Endodermal cell (in vitro differentiated cells): ENCODE results near the gene HNRNPL. TPM values are rescaled to one million over a fixed set of nuclear protein-coding genes. Genes with fewer than 3 reads are reported as not detected.

Source experiments
- DNase-seq: peaks from one replicate; pipeline ENCODE4 v3.0.0-alpha.2; 2017
- H3K27ac ChIP-seq: 2 replicates; pipeline ENCODE4 v1.5.1; 2013; ENCODE audit warnings: mild to moderate bottlenecking, low read depth, low read length, moderate library complexity
- H3K27me3 ChIP-seq: 2 replicates; pipeline ENCODE4 v1.6.1; 2013; ENCODE audit warnings: mild to moderate bottlenecking, low read length, moderate library complexity; ENCODE audit not compliant: insufficient read depth, control insufficient read depth, poor library complexity, severe bottlenecking
- H3K36me3 ChIP-seq: 2 replicates; pipeline ENCODE4 v1.7.0; 2013; ENCODE audit warnings: mild to moderate bottlenecking, low read length, moderate library complexity; ENCODE audit not compliant: control insufficient read depth, insufficient read depth
- H3K4me1 ChIP-seq: one replicate; pipeline ENCODE4 v1.7.0; 2013; ENCODE audit warnings: low read length; ENCODE audit not compliant: control insufficient read depth, insufficient read depth
- H3K4me3 ChIP-seq: 2 replicates; pipeline ENCODE4 v1.5.1; 2013; ENCODE audit warnings: mild to moderate bottlenecking, low read length, moderate library complexity
- H3K9ac ChIP-seq: 2 replicates; pipeline ENCODE4 v1.6.1; 2013; ENCODE audit warnings: mild to moderate bottlenecking, low read length, moderate library complexity; ENCODE audit not compliant: poor library complexity, severe bottlenecking; ENCODE audit errors: extremely low read depth
- H3K9me3 ChIP-seq: 2 replicates; pipeline ENCODE4 v1.6.1; 2013; ENCODE audit warnings: mild to moderate bottlenecking, low read length, moderate library complexity; ENCODE audit not compliant: control insufficient read depth
- H3K27ac Mint-ChIP-seq: 2 replicates; pipeline ENCODE4 v1.8.0; 2020; ENCODE audit warnings: mixed read lengths
- H3K27me3 Mint-ChIP-seq: 2 replicates; pipeline ENCODE4 v1.8.0; 2021; ENCODE audit warnings: mild to moderate bottlenecking, mixed read lengths; ENCODE audit not compliant: insufficient read depth
- H3K36me3 Mint-ChIP-seq: 2 replicates; pipeline ENCODE4 v1.8.0; 2020; ENCODE audit warnings: low read depth, mixed read lengths
- H3K4me1 Mint-ChIP-seq: 2 replicates; pipeline ENCODE4 v1.8.0; 2020; ENCODE audit warnings: mixed read lengths
- H3K4me3 Mint-ChIP-seq: 2 replicates; pipeline ENCODE4 v1.8.0; 2020; ENCODE audit warnings: mild to moderate bottlenecking, moderate library complexity, mixed read lengths
- H3K9me3 Mint-ChIP-seq: 2 replicates; pipeline ENCODE4 v1.8.0; 2020; ENCODE audit warnings: mild to moderate bottlenecking, mixed read lengths
- CTCF ChIP-seq: fragments of 200-600 bp; sonication (generic); conservative IDR thresholded peaks from 2 replicates; pipeline ENCODE4 v1.5.0; 2021; ENCODE audit warnings: antibody characterized with exemption, mild to moderate bottlenecking
- WGBS, 2 experiments: methylation state at CpG; one replicate each; pipeline versions ENCODE4 v1.1.5 to v1.1.7; 2013; ENCODE audit warnings: missing lambda C conversion rate in 2 of 2, mixed read lengths in 1 of 2; ENCODE audit not compliant: insufficient coverage in 1 of 2, insufficient read length in 1 of 2; 5-methylcytosine and 5-hydroxymethylcytosine counted together
- total RNA-seq, 2 donors: library from RNA; stranded (reverse); fragmentation: NEBNext Ultra II Directional in 1 of 2; extraction: Animal tissue kit (Norgen Biotek cat#: 25700) in 1 of 2; gene quantifications; 2 replicates in 1 of 2; 3 replicates in 1 of 2; pipeline ENCODE4 v1.2.1, GENCODE V29; 2021

HNRNPL gene
- total RNA-seq, 2 donors from 2014 or later = 607 to 646 TPM

DNA sequence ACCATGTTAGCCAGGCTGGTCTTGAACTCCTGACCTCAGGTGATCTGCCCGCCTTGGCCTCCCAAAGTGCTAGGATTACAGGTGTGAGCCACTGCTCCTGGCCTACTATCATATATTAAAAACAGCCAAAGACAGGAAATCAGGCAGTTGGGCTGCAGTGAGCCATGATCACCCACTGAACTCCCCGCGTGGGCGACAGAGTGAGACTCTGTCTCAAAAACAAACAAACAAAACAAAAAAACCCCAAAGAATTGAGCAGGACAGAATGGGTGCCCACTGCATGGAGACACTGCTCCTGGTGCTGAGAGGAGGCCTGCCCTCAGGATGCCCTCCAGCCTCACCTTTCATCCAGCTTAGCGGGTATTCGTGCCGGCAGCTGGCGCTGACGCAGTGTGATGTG, 33.5 kb upstream of the HNRNPL start:
- H3K36me3 Mint-ChIP-seq = no peaks in the 10 kb centered on the region
- H3K27ac ChIP-seq = no peak overlapping the region
- no peak overlapping the region for H3K27ac Mint-ChIP-seq
- WGBS, 2 experiments = 92 to 97% methylated on average over 2 to 9 of the region's 9 CpGs
- no peaks in the 10 kb centered on the region for H3K9me3 ChIP-seq
- no peaks in the 10 kb centered on the region for H3K27me3 Mint-ChIP-seq
- no peaks in the 10 kb centered on the region for H3K4me1 Mint-ChIP-seq
- H3K4me1 ChIP-seq = no peaks in the 10 kb centered on the region
- no peak for DNase-seq
- H3K27me3 ChIP-seq = no peaks in the 10 kb centered on the region
- H3K4me3 ChIP-seq = no peak overlapping the region
- no peak for TF ChIP-seq CTCF
- no peak overlapping the region for H3K9ac ChIP-seq
- peaks cover 2% of the 10 kb centered on the region for H3K36me3 ChIP-seq
- no peak overlapping the region for H3K4me3 Mint-ChIP-seq
- no peaks in the 10 kb centered on the region for H3K9me3 Mint-ChIP-seq

DNA sequence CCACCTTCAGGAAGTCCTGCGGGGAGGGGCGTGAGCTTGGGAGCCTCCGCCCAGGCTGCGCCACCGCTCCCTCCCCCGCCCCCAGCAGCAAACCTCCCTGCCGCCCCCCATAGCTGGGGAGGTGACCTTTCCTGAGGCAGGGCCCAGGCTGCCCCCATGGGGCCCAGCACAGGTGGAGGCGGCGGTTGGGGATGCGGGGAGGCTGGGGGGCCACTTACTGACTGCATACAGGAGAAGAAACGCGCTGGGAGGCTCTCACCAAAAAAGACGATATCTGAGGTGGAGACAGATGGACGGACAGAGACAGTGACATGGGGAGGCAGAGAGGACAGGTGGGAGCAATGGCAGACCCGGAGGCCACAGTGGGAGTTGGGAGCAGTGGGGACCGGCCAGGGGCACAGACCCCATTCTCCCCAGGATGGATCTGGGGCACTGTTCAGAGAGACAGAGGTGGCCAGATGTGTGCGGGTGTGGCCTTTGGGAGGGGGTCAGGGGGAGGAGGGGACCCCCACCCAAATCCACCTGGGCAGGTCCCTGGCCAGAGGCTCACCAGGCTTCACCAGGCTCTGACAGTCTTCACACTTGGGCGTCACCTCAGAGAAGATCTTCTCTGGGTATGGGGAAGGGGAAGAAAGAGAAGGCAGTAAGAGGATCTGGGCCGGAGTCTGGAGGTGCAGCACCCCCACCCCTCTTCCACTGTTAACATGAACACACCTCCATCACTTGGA, 31.3 kb upstream of the HNRNPL start:
- Mint-ChIP-seq H3K27me3 (no peaks in the 10 kb centered on the region), H3K27ac (no peak overlapping the region), H3K4me3 (no peak overlapping the region), H3K9me3 (no peaks in the 10 kb centered on the region), H3K36me3 (no peaks in the 10 kb centered on the region), H3K4me1 (no peaks in the 10 kb centered on the region)
- Histone ChIP-seq H3K9ac (no peak overlapping the region), H3K4me3 (no peak overlapping the region), H3K36me3 (no peaks in the 10 kb centered on the region), H3K27ac (no peak overlapping the region), H3K27me3 (no peaks in the 10 kb centered on the region), H3K9me3 (no peaks in the 10 kb centered on the region), H3K4me1 (no peaks in the 10 kb centered on the region)
- DNase-seq = peak; percentile 35
- 88 to 92% methylated on average over 8 to 18 of the region's 19 CpGs for WGBS, 2 experiments
- no peak for TF ChIP-seq CTCF

- Histone ChIP-seq H3K36me3 (no peaks in the 10 kb centered on the region), H3K27me3 (no peaks in the 10 kb centered on the region), H3K4me3 (no peak overlapping the region), H3K9ac (no peak overlapping the region), H3K4me1 (no peaks in the 10 kb centered on the region), H3K27ac (no peak overlapping the region), H3K9me3 (no peaks in the 10 kb centered on the region)
- Mint-ChIP-seq H3K27ac (no peak overlapping the region), H3K36me3 (no peaks in the 10 kb centered on the region), H3K27me3 (no peaks in the 10 kb centered on the region), H3K4me3 (no peak overlapping the region), H3K4me1 (no peaks in the 10 kb centered on the region), H3K9me3 (no peaks in the 10 kb centered on the region)
- TF ChIP-seq CTCF = no peak
- WGBS, 2 experiments = 88 to 91% methylated on average over 11 to 18 of the region's 19 CpGs
- peak; percentile 52 for DNase-seq
Observed at GRCh38 chr19:38880076-38880881, 30.5 kb upstream of the HNRNPL start.
